Fibroblast of mammary gland (primary cell): ENCODE results near the gene SYNM.
"Not testable (repeated sequence)": the region's sequence is repeated elsewhere in the genome, so short reads cannot be mapped to it uniquely, and the experiment has no call there.

Source experiments
- DNase-seq: peaks from one replicate; pipeline ENCODE4 v3.0.0-alpha.2; 2010; ENCODE audit warnings: low read depth
- H3K4me3 ChIP-seq: 2 replicates; pipeline ENCODE4 v1.5.1; 2011; ENCODE audit warnings: low read depth, mild to moderate bottlenecking, low read length, moderate library complexity; ENCODE audit not compliant: control insufficient read depth
- CTCF ChIP-seq: conservative IDR thresholded peaks from 2 replicates; pipeline ENCODE4 v1.5.1; 2011; ENCODE audit warnings: low read depth, low read length, inconsistent platforms; ENCODE audit not compliant: control insufficient read depth, insufficient read depth

SYNM gene

GRCh38 chr15:99109555-99110021, 4.7 kb downstream of the SYNM start:
- H3K4me3 ChIP-seq = no peak overlapping the region
- no peak for DNase-seq
- no peak for TF ChIP-seq CTCF

GRCh38 chr15:99110093-99110492, 5.2 kb downstream of the SYNM start:
- no peak overlapping the region for H3K4me3 ChIP-seq
- DNase-seq = no peak
- no peak for TF ChIP-seq CTCF

- no peak overlapping the region for H3K4me3 ChIP-seq
- no peak for TF ChIP-seq CTCF
- DNase-seq = no peak
Observed at GRCh38 chr15:99110581-99111320, 5.9 kb downstream of the SYNM start.

- not testable (repeated sequence) for H3K4me3 ChIP-seq, DNase-seq
Observed at GRCh38 chr15:99111641-99112040, 6.8 kb downstream of the SYNM start.

GRCh38 chr15:99113547-99114271, 8.8 kb downstream of the SYNM start:
- DNase-seq = no peak
- H3K4me3 ChIP-seq = no peak overlapping the region
- TF ChIP-seq CTCF = no peak

GRCh38 chr15:99114511-99115299, 9.8 kb downstream of the SYNM start:
- no peak overlapping the region for H3K4me3 ChIP-seq
- no peak for DNase-seq
- TF ChIP-seq CTCF = no peak
